ENCODE data around the gene CD48. TPM values are rescaled to one million over a fixed set of nuclear protein-coding genes. Genes with fewer than 3 reads are reported as not detected.

Gene CD48
- total RNA-seq, 2 donors from 2014 or later = 0.55 to 1.1 TPM

DNA sequence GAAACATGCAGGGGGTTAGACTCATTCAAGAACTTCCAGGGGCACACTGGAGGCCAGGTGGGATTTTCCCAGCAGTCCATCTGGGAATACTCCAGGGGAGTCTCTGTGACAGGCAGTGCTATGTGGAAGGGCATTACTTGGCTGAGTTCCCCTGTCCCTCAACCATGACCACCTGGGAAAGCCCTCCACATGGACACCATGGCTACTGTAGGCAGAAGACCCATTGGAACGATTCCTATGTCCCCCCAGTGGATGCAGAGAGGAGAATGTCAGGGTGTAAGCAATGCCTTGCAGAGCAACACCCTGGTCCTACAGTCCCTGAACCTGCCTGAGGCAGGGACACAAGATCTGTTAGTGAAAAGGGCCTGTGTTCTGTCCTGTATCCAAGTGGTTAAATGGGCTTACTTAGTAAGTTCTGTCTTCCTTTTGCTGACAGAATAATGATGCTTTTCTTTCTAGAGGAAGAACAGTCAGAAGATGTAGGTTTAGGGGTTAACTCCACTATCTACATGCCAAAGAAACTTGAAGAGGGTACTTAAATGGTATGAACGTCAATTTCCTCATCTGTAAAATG lies 78.2 kb downstream of the CD48 start:
- TF ChIP-seq, protein P1, sequence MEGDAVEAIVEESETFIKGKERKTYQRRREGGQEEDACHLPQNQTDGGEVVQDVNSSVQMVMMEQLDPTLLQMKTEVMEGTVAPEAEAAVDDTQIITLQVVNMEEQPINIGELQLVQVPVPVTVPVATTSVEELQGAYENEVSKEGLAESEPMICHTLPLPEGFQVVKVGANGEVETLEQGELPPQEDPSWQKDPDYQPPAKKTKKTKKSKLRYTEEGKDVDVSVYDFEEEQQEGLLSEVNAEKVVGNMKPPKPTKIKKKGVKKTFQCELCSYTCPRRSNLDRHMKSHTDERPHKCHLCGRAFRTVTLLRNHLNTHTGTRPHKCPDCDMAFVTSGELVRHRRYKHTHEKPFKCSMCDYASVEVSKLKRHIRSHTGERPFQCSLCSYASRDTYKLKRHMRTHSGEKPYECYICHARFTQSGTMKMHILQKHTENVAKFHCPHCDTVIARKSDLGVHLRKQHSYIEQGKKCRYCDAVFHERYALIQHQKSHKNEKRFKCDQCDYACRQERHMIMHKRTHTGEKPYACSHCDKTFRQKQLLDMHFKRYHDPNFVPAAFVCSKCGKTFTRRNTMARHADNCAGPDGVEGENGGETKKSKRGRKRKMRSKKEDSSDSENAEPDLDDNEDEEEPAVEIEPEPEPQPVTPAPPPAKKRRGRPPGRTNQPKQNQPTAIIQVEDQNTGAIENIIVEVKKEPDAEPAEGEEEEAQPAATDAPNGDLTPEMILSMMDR (conservative IDR thresholded peaks at IDR 0.05) = no peak
- Histone ChIP-seq H3K9ac (ENCODE audit: extremely low read depth, low read length, poor library complexity, severe bottlenecking) (no peak overlapping the region), H3K36me3 (ENCODE audit: control insufficient read depth, insufficient read depth, low read length) (no peaks in the 10 kb centered on the region), H3K4me3 (ENCODE audit: low read length) (no peak overlapping the region), H3K4me1 (ENCODE audit: control insufficient read depth, insufficient read depth, low read length) (peaks cover 25% of the 10 kb centered on the region), H3K27me3 (ENCODE audit: control insufficient read depth, insufficient read depth, low read length, poor library complexity, severe bottlenecking) (no peaks in the 10 kb centered on the region), H3K27ac (ENCODE audit: low read depth, low read length) (no peak overlapping the region), H3K9me3 (ENCODE audit: control insufficient read depth, low read length) (peaks cover 5% of the 10 kb centered on the region)
- no peak overlapping the region for H3K4me3 Mint-ChIP-seq
- no peaks in the 10 kb centered on the region for H3K36me3 Mint-ChIP-seq (ENCODE audit: low read depth)
- 90 to 92% methylated on average over 1 to 2 of the region's 2 CpGs for WGBS, 2 experiments (ENCODE audit: insufficient coverage in 1 of 2, insufficient read length in 1 of 2)
- no peaks in the 10 kb centered on the region for H3K9me3 Mint-ChIP-seq
- DNase-seq = no peak
- no peak overlapping the region for H3K27ac Mint-ChIP-seq
- H3K27me3 Mint-ChIP-seq (ENCODE audit: insufficient read depth) = no peaks in the 10 kb centered on the region
- H3K4me1 Mint-ChIP-seq = peaks cover 63% of the 10 kb centered on the region

GRCh38 chr1:160631983-160632625 lies 79.5 kb downstream of the CD48 start:
- Mint-ChIP-seq H3K27me3 (ENCODE audit: insufficient read depth) (no peaks in the 10 kb centered on the region), H3K36me3 (ENCODE audit: low read depth) (no peaks in the 10 kb centered on the region), H3K9me3 (no peaks in the 10 kb centered on the region), H3K4me3 (no peak overlapping the region), H3K27ac (no peak overlapping the region), H3K4me1 (peaks cover 57% of the 10 kb centered on the region)
- Histone ChIP-seq H3K36me3 (ENCODE audit: control insufficient read depth, insufficient read depth, low read length) (no peaks in the 10 kb centered on the region), H3K27me3 (ENCODE audit: control insufficient read depth, insufficient read depth, low read length, poor library complexity, severe bottlenecking) (no peaks in the 10 kb centered on the region), H3K9ac (ENCODE audit: extremely low read depth, low read length, poor library complexity, severe bottlenecking) (no peak overlapping the region), H3K4me3 (ENCODE audit: low read length) (no peak overlapping the region), H3K27ac (ENCODE audit: low read depth, low read length) (no peak overlapping the region), H3K9me3 (ENCODE audit: control insufficient read depth, low read length) (peaks cover 5% of the 10 kb centered on the region), H3K4me1 (ENCODE audit: control insufficient read depth, insufficient read depth, low read length) (peaks cover 19% of the 10 kb centered on the region)
- no peak for DNase-seq
- TF ChIP-seq, protein P1 (conservative IDR thresholded peaks at IDR 0.05) = no peak
- WGBS, 2 experiments (ENCODE audit: insufficient coverage in 1 of 2, insufficient read length in 1 of 2) = 93% methylated on average over 6 of the region's 6 CpGs

- no peaks in the 10 kb centered on the region for H3K9me3 Mint-ChIP-seq
- Histone ChIP-seq H3K27me3 (ENCODE audit: control insufficient read depth, insufficient read depth, low read length, poor library complexity, severe bottlenecking) (no peaks in the 10 kb centered on the region), H3K4me3 (ENCODE audit: low read length) (no peak overlapping the region), H3K9ac (ENCODE audit: extremely low read depth, low read length, poor library complexity, severe bottlenecking) (no peak overlapping the region), H3K9me3 (ENCODE audit: control insufficient read depth, low read length) (peaks cover 5% of the 10 kb centered on the region), H3K4me1 (ENCODE audit: control insufficient read depth, insufficient read depth, low read length) (peaks cover 15% of the 10 kb centered on the region), H3K27ac (ENCODE audit: low read depth, low read length) (peak overlapping the region; percentile 78), H3K36me3 (ENCODE audit: control insufficient read depth, insufficient read depth, low read length) (no peaks in the 10 kb centered on the region)
- DNase-seq = no peak
- peaks cover 43% of the 10 kb centered on the region for H3K4me1 Mint-ChIP-seq
- H3K4me3 Mint-ChIP-seq = no peak overlapping the region
- TF ChIP-seq, protein P1 (conservative IDR thresholded peaks at IDR 0.05) = no peak
- peak overlapping the region; percentile 2 for H3K27ac Mint-ChIP-seq
- no peaks in the 10 kb centered on the region for H3K36me3 Mint-ChIP-seq (ENCODE audit: low read depth)
- WGBS, 2 experiments (ENCODE audit: insufficient coverage in 1 of 2, insufficient read length in 1 of 2) = 74% methylated on average over 9 of the region's 9 CpGs
- H3K27me3 Mint-ChIP-seq (ENCODE audit: insufficient read depth) = no peaks in the 10 kb centered on the region
Measured at GRCh38 chr1:160630523-160631451, 80.8 kb downstream of the CD48 start.

Data from endodermal cell (in vitro differentiated cells).